GM18507 (cell line): ENCODE data around the gene NEXN.
"Not testable (repeated sequence)": the region's sequence is repeated elsewhere in the genome, so short reads cannot be mapped to it uniquely, and the experiment has no call there.

Experiments
- DNase-seq: peaks from one replicate; pipeline ENCODE4 v3.0.0; 2011; ENCODE audit warnings: low read depth; ENCODE audit not compliant: insufficient read length; ENCODE audit errors: extremely low spot score
- FAIRE-seq: peaks from 2 replicates; lab custom pipeline; 2011; peaks lifted over from hg19 to GRCh38; lab: Jason Lieb, UNC

NEXN gene

DNA sequence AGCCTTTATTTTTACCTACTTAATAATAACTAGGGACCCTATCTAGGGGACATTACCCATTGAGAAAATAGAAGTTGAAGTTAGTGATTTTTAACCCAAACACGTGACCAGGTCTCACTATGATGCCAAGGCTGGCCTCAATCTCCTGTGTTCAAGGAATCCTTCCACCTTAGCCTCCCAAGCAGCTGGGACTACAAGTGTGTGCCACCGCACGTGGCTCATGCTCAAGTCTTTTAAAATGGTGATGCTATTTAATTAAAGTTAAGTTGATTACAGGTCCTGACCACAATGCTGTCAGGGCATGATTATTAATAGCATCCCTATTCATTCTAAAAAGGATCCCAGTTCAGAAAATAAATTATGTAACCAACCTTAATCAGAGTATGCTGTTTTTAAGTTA is 65.5 kb downstream of the NEXN start:
- no peak for FAIRE-seq
- no peak for DNase-seq

DNA sequence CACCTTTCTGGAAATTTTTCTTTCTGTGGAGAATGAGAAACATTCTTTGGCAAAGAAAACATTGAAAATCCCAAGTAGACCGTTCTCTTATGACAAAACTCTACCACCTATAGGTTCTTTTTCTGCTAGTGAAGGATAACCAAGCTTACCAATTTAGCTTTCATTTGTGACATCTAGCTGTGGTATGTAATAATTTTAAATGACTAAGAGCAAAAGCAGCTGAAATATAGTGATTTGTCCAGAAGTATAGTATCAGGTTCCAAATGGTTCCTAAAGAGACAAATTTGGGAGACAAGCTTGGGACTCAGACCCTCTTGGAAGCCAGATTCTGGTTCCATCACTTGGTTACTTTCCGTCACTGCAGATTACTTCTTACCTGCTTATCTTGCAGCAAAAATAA is 66.1 kb downstream of the NEXN start:
- DNase-seq, result no peak
- FAIRE-seq, result no peak

DNA sequence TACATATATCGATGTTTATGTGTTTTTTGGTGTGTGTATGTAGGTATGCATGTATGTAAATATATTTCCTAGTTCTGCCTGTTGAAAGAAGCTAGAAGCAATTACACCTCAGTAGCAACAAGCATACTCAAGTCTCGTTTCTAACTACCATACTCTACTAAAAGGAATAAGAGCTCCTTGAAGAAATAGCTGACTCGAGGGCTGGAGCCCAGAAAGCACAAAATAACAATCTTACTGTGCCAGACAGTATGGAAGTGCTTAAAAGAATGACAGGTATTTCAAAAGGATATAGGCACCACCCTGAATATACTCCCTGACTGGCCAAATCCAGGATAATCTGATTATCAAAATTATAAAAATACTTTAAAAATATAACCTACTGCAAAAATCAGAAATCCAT is 67.3 kb downstream of the NEXN start:
- FAIRE-seq (no peak), DNase-seq (no peak)

DNA sequence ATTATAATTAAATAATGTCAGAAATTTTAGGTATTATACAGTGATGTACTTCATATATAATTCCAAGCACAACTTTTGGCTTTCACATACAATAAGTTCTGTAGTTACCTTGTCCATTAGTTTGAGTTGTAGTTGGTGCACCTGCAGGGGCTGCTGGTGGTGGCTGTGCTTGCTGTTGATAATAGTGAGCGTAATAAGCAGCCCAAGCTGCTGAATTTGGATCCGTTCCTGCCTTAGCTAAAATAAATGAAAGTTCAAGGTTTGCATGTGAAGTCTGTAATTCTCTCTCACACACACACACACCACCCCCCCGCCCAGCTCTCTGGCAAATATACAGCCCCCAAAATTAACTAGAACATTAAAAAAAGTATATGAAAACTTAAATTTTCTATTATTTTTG is 68.0 kb downstream of the NEXN start:
- FAIRE-seq (no peak), DNase-seq (no peak)

DNA sequence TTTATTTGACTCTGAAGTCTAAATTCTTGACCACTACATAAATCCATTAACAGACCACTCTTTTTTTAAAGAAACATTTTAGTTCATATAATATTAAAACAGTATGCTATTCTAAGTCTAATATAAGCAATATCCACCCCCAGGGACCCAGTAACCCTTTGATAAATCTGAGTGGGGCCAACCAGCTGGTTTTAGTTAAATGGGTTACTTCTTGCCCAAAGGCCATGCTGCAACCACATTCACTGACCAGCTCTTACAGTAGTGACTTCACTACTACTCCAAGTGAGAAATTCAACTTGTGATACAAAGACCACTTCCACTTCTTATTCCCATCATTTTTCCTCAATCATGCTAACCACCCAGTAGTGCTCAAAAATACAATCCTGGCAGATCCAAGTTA is 70.0 kb downstream of the NEXN start:
- no peak for FAIRE-seq
- no peak for DNase-seq

DNA sequence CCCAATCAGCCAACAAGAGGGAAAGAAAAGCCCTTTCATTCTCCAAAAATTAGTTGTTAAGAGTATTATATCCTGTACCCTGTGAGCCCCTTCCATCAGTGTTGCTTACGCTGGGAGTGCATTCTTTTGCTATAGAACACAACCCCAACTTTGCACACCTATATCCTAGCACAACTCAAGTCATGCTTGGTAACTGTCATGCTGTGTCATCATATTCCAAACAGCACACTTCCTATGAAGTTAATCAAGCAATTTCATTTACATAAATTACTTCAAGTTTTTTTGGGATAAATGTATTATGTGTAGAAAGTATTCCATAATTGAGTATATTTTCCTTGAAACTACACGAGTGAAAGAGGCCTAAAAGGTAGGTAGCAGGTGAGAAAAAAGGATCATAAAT is 70.4 kb downstream of the NEXN start:
- FAIRE-seq, result no peak
- no peak for DNase-seq

DNA sequence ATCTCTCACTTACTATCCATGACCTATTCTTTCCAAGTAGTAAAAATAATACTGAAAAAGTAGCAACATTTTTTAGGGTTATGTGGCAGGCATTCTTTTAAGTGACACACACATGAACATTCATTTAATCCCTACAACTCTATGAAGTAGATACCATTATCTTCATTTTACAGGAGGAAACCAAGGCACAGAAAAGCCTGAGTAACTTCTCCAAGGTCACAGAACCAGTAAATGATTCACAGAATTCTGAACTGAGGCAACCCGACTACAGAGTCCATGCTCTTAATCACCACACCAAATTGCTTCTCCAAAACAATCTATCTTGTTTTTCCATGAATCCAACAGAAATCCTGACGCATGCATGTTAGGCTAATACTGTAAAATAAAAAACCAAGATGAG is 73.0 kb downstream of the NEXN start:
- DNase-seq (no peak), FAIRE-seq (peak; percentile 21)

DNA sequence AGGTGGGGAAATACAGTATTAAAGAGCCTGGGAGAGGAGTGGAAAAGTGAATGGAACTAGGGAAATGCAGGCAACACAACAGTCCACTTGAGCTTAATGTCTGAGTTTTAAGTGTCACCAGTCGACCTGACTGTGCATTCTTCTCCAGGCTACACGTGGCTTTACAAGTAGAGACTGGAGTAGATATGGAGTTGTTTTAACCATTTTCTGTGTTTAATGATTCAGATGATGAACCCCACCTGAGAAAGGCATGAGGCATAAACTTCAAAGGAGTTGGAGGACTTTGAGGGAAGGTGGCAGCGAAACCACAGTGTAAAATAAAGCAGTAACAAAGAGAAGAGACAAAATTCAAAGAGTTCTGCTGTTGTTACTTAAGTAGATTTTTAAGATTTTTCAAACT is 77.9 kb downstream of the NEXN start:
- FAIRE-seq (no peak), DNase-seq (no peak)

DNA sequence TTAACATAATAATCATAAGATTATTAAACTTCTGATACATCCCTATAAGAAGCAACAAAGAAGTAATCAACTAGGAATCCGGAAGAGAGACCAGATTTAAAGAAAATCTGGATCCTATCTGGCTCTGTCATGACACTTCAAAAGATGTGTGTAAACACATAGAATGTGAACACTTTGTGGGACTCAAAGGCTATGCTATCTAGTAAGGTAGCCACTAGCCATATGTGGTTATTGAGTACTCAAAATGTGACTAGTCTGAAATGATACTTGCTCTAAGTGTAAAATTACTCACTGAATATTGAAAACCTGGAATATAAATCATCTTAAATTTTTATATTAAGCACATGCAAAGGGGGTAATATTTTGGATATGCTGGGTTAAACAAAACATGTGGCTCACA is 81.8 kb downstream of the NEXN start:
- DNase-seq (no peak), FAIRE-seq (no peak)

DNA sequence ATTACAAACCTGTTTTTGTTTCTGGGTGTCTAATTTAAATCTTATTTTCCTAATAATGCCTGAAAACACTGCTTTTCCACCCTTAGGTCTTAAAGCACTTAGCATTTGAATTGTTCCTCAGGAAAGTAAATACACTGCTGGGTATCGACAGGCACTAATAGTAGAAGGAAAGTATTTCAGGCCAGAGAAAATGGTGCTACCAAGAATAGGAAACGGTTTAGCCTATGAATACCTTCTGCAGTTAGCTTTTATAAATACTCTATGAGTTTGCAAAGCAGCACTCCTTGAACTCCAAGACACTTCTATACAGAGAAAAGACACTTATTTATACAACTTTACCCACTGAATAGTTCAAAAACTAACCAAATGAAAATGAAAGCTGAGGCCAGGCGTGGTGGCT is 83.7 kb downstream of the NEXN start:
- DNase-seq (no peak), FAIRE-seq (no peak)

DNA sequence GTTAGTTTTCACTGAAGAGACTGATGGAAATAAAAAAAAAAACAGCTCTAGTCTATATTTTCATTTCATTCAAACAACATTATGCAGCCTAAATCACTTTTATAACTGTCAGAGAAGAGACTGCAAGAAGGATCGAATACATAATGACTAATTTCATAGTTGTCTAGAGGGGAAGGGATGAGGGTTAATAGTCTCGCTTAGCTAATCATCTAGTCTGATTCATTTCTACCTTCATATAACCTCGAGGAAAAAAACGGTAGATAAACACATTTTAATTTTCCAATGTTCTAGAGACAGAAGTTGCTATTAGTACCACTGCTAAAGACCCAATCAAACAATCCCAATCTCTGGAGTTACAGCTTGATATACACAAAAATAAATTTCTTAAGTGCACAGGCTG is 87.0 kb downstream of the NEXN start:
- FAIRE-seq, result no peak
- no peak for DNase-seq

DNA sequence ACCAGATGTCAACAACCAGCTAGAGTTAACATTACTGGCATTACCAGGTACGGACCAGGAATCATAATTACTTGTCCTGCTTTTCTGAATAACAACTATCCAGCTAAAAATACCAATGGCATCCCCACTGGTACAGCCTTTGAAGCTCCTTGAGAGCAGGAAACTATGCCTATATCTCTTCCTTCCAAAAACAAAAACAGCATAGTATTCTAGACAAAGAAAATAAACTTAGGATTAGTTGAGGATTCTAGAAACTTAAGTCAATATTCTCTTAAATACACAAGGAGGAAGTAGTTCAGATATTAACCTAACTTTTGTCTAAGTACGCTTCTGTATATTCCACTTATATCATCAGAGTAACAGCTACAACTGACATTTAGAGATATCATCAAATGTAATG is 87.5 kb downstream of the NEXN start:
- no peak for FAIRE-seq
- no peak for DNase-seq

DNA sequence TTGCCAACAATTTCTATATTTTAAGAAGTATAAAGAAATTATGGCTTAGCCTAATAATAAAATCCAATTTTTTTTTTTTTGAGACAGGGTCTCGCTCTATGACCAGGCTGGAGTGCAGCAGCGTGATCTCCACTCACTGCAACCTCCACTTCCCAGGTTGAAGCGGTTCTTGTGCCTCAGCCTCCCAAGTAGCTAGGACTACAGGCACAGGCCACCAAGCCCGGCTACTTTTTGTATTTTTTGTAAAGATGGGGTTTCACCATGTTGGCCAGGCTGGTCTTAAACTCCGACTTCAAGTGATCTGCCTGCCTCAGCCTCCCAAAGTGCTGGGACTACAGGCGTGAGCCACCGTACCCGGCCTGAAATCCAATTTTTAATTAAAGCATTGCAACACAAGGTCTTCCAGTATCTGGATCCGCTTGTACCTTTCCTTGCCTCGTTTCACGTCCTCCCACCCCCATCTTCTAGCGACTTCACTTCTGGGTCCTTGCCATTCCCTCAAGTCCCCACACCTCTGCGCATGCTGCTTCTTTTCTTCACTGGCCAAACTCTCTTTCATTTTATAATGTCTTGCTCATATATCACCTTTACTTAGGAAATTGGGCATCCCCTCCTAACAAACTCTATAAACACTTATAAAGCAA is 88.1 kb downstream of the NEXN start:
- FAIRE-seq, result no peak
- no peak for DNase-seq

DNA sequence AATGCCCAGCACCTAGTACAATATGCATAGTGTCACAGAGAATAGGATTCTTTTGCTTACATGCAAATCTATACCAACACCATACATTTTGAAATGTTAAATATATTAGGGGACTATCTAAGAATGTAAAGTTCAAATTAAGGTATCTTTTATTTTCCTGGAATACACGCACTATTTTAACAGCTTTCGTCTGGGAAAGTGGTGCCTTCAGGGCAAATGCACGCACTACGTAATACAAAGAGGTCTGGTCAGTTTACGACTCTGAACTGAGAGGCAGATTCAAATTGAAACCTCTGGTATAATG is 89.5 kb downstream of the NEXN start:
- DNase-seq (no peak), FAIRE-seq (no peak)

DNA sequence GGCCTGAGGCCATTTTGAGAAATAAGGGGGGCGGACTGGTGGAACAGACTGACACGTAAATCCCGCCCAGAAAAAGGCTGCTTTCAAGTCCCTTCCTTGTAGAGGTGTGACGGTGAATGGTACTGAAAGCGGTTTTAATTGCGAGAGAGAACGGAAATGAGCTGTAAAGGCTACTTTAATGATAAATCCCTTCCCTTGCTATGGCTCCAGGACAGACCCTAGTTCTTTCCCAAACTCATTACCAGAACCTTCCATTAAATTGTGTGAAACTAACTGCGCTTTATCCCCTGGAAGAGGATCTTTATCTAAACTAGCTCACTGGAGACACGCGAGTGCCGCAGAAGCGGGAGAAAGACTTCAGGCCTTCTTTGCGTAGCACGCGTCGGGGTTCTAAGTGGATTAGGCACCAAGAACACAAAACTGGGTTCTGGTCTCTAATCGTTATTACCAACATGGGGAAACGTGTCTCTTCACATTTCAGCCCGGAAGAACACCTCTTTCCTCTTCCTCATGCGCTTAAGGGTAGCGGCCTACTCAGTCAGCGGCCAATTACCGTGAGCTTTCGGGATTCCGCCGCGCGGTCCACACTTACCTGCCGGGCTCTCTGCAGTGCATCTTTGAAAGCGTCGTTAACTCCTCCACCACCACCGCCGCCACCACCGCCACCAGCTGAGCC is 90.0 kb downstream of the NEXN start:
- DNase-seq, result peak; percentile 40
- FAIRE-seq, result peak; percentile 95

DNA sequence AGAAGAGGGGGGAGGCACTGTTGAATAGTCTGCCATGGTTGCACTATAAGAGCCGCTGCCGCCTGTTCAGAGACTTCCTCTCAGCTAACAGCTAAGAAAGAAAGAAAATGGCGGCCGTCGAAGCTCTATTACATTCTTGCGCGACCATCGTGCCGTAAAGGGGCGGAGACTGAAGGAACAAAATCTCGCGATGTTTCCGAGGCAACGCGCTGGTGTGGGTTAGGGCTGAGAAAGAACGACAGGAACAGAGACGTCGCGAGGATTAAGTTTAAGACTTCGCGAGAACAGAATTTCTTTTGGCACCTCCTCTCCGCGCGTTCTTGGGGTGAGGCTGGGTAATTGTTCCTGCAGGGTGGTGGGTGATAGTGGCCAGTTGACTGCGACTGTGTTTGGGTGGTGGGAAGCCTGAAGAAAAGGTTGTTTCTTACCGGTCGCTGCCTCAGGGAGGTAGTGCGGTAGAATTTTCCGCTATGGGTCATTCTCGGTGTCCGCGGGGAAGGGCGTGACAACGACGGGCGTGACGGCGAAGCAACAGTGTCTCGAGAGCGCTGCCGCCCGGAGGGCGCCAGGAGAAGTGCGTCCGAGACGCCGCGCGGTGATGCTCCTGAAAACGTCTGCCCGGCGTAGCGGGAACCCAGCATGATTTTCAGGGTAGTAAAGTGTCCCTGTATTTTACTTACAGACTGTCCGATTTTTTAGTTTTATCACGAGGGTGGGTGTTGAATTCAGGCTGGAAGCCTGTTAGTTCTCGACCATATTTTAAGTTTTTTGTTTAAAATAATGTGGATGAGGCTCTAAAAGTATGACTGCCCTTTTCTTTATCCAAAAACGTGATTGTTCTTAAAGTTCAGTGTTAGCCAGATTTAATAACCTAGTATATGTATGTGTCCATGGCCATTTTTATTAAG is 90.8 kb downstream of the NEXN start, which contains the start of gene FUBP1:
TSS of gene FUBP1 (minus strand) at position 104 of the 908 bp plus-strand sequence. CDS start at position 36, 68 bp downstream.
- peak; percentile 96 for FAIRE-seq
- DNase-seq, result peak; percentile 84

DNA sequence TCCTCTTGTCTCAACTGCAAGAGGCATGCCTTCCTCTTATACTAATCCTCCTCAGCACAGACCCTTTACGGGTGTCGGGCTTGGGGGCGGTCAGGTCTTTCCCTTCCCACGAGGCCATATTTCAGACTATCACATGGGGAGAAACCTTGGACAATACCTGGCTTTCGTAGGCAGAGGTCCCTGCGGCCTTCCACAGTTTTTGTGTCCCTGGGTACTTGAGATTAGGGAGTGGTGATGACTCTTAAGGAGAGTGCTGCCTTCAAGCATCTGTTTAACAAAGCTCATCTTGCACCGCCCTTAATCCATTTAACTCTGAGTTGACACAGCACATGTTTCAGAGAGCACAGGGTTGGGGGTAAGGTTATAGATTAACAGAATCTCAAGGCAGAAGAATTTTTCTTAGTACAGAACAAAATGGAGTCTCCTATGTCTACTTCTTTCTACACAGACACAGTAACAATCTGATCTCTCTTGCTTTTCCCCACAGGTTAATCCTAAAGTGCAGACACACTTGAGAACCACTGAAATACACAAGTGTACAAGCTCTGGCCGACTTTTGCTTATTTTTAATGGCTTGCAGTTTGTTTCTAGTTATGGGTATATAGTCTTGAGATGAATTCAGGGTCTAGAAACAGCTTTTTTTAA is 95.0 kb downstream of the NEXN start:
- not testable (repeated sequence) for DNase-seq, FAIRE-seq

DNA sequence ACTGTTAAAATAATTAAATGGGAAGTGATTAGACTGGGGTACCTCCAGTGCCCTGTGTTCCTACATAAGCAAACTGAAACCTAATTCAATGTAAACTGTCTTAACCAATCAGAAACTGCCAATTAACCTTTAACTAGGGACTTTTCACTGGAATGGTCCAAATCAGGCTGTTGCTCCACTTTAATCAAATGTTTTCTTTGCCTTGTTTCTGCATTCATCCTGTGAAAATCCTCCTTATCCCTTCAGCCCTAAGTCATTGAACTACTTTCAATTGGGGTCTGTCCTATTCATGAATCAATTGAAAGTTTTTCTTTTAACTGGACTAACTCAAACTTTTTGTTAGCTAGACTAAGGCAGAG is 95.6 kb downstream of the NEXN start:
- FAIRE-seq, result no peak
- DNase-seq, result no peak

DNA sequence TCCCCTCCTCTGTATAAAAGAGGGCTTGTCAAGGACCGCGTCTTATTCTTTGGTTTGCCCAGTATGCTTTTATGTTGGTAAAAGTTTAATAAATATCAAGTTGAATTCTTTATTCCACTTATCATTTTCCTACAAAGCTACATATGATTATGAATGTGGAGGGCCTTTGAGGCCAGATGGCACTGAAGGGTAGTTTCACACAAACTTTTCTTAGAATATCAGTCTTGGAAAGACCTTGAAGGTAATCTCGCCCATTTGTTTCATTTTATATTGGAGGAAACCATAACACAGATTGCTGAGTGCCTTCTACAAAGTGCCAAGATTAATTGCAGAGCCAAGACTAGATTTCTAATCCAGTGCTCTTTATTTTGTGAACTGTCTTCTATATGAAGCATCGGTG is 96.2 kb downstream of the NEXN start:
- no peak for DNase-seq
- no peak for FAIRE-seq

DNA sequence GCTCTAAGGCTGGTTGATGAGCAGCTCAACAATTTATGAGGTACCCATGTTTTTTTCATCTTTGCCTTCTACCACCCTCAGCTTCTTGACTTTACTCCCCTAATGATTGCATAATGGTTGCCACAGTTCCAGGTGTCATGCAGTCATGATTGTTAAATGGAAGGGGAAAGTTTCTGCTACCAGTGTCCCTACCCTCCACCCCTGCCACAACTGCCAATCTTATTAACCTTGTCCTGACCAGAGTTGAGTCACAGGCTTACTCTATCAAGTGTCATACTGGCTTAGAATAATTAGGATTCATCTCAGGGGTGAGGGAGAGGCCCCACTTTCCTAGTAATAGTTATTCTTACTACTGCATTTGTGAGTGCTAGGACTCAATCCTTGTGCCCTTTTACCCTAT is 98.4 kb downstream of the NEXN start:
- DNase-seq (no peak), FAIRE-seq (no peak)
